Activated gamma-delta T cell treated with Interleukin-2 at 50 U/mL for 16 hours (primary cell): ENCODE results near the gene GJA3.
A peak's percentile ranks its signal among the peaks of the same experiment; 100 is the strongest.

Experiments
- DNase-seq: peaks from one replicate; pipeline ENCODE4 v3.0.0-alpha.2; 2020

GJA3 gene

GRCh38 chr13:20127562-20128458 lies 33.0 kb downstream of the GJA3 start:
- DNase-seq: peak; percentile 27

- DNase-seq: no peak
Observed at GRCh38 chr13:20127262-20127561, 33.6 kb downstream of the GJA3 start.

- DNase-seq: no peak
Observed at GRCh38 chr13:20126541-20127261, 34.2 kb downstream of the GJA3 start.

- DNase-seq: no peak
Observed at GRCh38 chr13:20125783-20126165, 35.1 kb downstream of the GJA3 start.

GRCh38 chr13:20125129-20125782 lies 35.6 kb downstream of the GJA3 start:
- DNase-seq: no peak

GRCh38 chr13:20124303-20124702 lies 36.5 kb downstream of the GJA3 start:
- DNase-seq: no peak

- DNase-seq: no peak
Observed at GRCh38 chr13:20121159-20121525, 39.7 kb downstream of the GJA3 start.

GRCh38 chr13:20119960-20120359 lies 40.9 kb downstream of the GJA3 start:
- no peak for DNase-seq

GRCh38 chr13:20118268-20119140 lies 42.3 kb downstream of the GJA3 start:
- peak; percentile 35 for DNase-seq

GRCh38 chr13:20116213-20116612 lies 44.6 kb downstream of the GJA3 start:
- DNase-seq: no peak

- DNase-seq: no peak
Observed at GRCh38 chr13:20114066-20114610, 46.7 kb downstream of the GJA3 start.

GRCh38 chr13:20109037-20109436 lies 51.8 kb downstream of the GJA3 start:
- DNase-seq: no peak

- DNase-seq: no peak
Observed at GRCh38 chr13:20106742-20107141, 54.1 kb downstream of the GJA3 start.

- no peak for DNase-seq
Observed at GRCh38 chr13:20105161-20105689, 55.6 kb downstream of the GJA3 start.

GRCh38 chr13:20102525-20103180 lies 58.2 kb downstream of the GJA3 start:
- no peak for DNase-seq

GRCh38 chr13:20101467-20102316 lies 59.2 kb downstream of the GJA3 start:
- no peak for DNase-seq

- DNase-seq: no peak
Observed at GRCh38 chr13:20099319-20099718, 61.5 kb downstream of the GJA3 start.

GRCh38 chr13:20093951-20094350 lies 66.9 kb downstream of the GJA3 start:
- DNase-seq: no peak

- DNase-seq: no peak
Observed at GRCh38 chr13:20090349-20090748, 70.5 kb downstream of the GJA3 start.
